NT2/D1 (cell line): ENCODE measurements around the gene KCTD12.

Experiments used
- SUZ12 ChIP-seq: IDR thresholded peaks from 2 replicates; pipeline ENCODE4 v1.6.1; 2011; ENCODE audit not compliant: insufficient read length, insufficient read depth; ENCODE audit errors: extremely low read depth
- YY1 ChIP-seq: IDR thresholded peaks from 2 replicates; pipeline ENCODE4 v1.6.1; 2011; ENCODE audit not compliant: insufficient read length, insufficient read depth
- ZNF274 ChIP-seq: IDR thresholded peaks from 2 replicates; pipeline ENCODE4 v1.6.1; 2011; ENCODE audit warnings: mild to moderate bottlenecking, low read depth, low read length

- TF ChIP-seq YY1: no peak
- TF ChIP-seq SUZ12: no peak
- no peak for TF ChIP-seq ZNF274
These were observed 39.8 kb downstream of the KCTD12 start for GRCh38 chr13:76846363-76846762.
